ENCODE data around the gene YBX1. TPM values are rescaled to one million over a fixed set of nuclear protein-coding genes. Genes with fewer than 3 reads are reported as not detected.
"Not testable (repeated sequence)": the region's sequence is repeated elsewhere in the genome, so short reads cannot be mapped to it uniquely, and the experiment has no call there.

YBX1 gene
- total RNA-seq, 1 donor from 2014 or later = 840 TPM

DNA sequence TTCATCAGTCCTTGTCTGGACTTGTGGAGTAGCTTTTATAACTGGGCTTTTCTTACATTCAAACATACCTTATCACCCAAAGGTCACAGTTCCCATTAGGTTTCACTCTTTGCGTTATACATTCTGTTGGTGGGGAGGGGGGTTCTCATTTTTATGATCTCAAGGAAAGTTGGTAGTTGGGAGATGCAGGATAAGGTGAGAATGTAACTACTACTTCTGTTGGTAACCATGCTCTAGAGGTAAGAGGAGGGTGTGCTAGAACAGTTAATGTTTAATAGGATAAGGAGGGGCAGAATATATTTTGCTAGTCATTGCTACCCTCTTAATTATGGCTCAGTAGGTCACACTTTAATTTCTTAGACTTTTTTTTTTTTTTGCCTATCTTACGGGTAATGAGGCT, 10.7 kb downstream of the YBX1 start:
- Mint-ChIP-seq H3K36me3 (ENCODE audit: low read depth) (peaks cover 84% of the 10 kb centered on the region), H3K27me3 (ENCODE audit: low read depth) (no peaks in the 10 kb centered on the region), H3K4me1 (ENCODE audit: low read depth) (peaks cover 52% of the 10 kb centered on the region), H3K9me3 (no peaks in the 10 kb centered on the region), H3K4me3 (ENCODE audit: low read depth) (no peak overlapping the region), H3K27ac (no peak overlapping the region)
- intact Hi-C loops (cut with micrococcal nuclease) = loop anchor here (1.0 kb wide), 1 partner anchor 23 kb away; no protein-coding TSS in a partner anchor
- DNase-seq (ENCODE audit: low spot score) = no peak

DNA sequence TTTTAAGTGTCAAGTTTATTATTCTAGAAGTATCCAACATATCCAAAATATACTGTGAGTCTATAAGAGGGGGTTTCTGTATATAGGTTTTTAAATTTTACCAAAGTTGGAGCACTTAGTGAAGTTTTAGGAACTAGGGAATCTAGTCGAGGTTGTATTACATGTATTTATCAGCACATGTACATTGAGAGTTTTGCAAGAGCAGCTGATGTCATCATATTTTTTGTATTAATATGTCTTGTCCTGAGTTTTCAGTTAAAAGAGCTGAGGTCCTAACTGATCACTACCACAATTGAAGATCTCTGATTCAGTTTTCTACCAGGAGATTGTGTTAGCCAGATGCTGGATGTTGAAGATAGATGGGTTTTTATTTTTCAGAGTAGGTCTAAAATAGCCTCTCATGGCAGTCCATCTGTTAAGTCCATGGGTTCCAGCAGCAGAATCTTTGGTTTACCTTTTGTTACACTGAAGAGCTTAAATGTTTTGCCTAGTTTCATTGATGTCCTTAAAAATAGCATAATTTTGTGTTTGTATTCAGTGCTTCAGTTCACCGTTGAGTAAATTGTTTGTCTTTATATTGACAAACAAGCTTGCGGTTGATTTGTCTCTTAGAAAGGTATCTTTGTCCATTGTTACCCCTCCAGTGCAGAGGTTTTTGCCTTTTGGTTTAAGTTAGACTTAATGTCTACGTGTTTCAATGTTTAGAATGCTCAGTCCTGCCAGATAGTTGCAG, 16.0 kb downstream of the YBX1 start:
- Mint-ChIP-seq H3K27ac (no peak overlapping the region), H3K4me3 (ENCODE audit: low read depth) (no peak overlapping the region), H3K4me1 (ENCODE audit: low read depth) (peaks cover 10% of the 10 kb centered on the region), H3K9me3 (no peaks in the 10 kb centered on the region), H3K27me3 (ENCODE audit: low read depth) (no peaks in the 10 kb centered on the region), H3K36me3 (ENCODE audit: low read depth) (peaks cover 96% of the 10 kb centered on the region)
- no peak for DNase-seq (ENCODE audit: low spot score)
- intact Hi-C loops (cut with micrococcal nuclease) = no loop called here

DNA sequence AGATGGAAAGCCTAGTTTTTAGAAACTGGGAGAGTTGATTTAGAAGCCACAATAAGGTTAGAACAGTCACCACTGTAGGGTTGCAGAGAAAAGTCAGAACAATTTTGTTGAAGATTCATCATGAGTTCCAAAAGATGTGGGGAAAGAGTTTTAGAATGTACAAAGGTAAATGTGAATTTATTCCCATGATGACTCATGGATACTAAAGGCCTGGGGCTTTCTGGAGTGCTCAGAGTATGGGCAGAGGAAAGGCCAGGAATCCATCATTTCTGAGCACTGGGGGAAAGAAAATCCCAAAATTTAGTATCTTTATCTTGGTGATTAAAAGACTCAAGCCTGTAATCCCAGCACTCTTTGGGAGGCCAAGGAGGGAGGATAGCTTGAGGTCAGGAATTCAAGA, 17.8 kb downstream of the YBX1 start:
- no peaks in the 10 kb centered on the region for H3K27me3 Mint-ChIP-seq (ENCODE audit: low read depth)
- H3K36me3 Mint-ChIP-seq (ENCODE audit: low read depth) = peaks cover 98% of the 10 kb centered on the region
- no peaks in the 10 kb centered on the region for H3K9me3 Mint-ChIP-seq
- no peak overlapping the region for H3K27ac Mint-ChIP-seq
- no peak for DNase-seq (ENCODE audit: low spot score)
- intact Hi-C loops (cut with micrococcal nuclease) = no loop called here
- no peak overlapping the region for H3K4me3 Mint-ChIP-seq (ENCODE audit: low read depth)
- H3K4me1 Mint-ChIP-seq (ENCODE audit: low read depth) = peaks cover 6% of the 10 kb centered on the region

DNA sequence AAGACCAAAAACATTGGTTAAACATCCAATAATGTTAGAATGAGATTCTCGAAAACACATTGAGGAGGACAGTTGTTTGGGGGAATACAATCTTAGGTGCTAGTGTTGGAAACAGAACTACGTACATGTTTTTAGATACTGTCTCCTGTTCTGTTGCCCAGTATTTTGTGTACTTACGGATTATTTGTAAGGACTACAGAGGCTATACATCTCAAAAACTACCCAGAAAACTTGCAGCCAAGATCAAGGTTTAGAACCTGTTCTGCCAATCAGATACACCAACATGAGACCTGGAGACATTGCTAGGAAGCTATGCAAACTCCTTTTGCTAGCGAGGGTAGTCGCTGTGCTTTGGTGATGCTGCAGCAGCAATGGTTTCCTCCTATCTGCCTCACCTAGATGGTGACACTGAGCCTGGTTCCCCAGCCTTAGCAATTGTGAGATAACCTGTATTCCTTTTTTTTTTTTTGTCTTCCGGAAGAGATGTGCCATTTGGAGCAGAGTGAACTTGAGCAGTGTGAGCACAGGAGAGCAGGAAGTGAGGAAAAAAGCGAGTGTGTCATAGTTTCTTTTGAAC, 21.8 kb downstream of the YBX1 start:
- Mint-ChIP-seq H3K27me3 (ENCODE audit: low read depth) (no peaks in the 10 kb centered on the region), H3K27ac (no peak overlapping the region), H3K36me3 (ENCODE audit: low read depth) (peaks cover 94% of the 10 kb centered on the region), H3K4me1 (ENCODE audit: low read depth) (peaks cover 2% of the 10 kb centered on the region), H3K4me3 (ENCODE audit: low read depth) (no peak overlapping the region), H3K9me3 (peaks cover 3% of the 10 kb centered on the region)
- intact Hi-C loops (cut with micrococcal nuclease) = no loop called here
- DNase-seq (ENCODE audit: low spot score) = no peak

DNA sequence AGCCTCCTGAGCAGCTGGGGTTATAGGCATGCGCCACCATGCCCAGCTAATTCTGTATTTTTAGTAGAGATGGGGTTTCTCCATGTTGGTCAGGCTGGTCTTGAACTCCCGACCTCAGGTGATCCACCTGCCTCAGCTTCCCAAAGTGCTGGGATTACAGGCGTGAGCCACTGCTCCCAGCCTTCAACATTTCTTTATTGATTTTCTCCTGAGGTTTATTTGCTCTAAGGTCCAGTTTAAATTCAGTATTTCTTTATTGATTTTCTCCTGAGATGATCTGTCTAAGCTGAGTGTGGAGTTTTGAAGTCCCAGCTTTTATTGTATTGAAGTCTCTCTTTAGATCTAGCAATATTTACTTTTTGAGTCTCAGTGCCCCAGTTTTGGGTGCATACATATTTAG, 30.6 kb downstream of the YBX1 start:
- DNase-seq (ENCODE audit: low spot score); H3K4me3 Mint-ChIP-seq (ENCODE audit: low read depth); H3K27ac Mint-ChIP-seq; H3K4me1 Mint-ChIP-seq (ENCODE audit: low read depth); intact Hi-C loops (cut with micrococcal nuclease); H3K27me3 Mint-ChIP-seq (ENCODE audit: low read depth): not testable (repeated sequence)
- Mint-ChIP-seq H3K36me3 (ENCODE audit: low read depth) (peaks cover 87% of the 10 kb centered on the region), H3K9me3 (peaks cover 35% of the 10 kb centered on the region)

DNA sequence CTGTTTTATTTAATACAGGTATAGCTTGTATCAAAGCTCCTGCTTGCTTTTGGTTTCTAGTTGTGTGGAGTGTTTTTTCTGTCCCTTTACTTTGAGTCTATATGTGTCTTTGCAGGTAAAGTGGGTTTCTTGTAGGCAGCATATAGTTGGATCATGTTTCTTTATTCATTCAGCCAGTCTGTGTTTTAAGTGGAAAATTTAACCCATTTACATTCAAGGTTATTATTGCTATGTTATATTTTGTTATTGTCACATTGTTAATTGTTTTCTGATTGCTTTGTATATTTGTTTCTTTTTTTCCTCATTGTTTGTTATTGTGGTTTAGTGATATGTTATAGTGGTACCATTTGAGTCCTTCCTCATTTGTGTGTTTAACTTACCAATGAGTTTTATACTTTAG, 31.1 kb downstream of the YBX1 start:
- DNase-seq (ENCODE audit: low spot score) = no peak
- no peaks in the 10 kb centered on the region for H3K27me3 Mint-ChIP-seq (ENCODE audit: low read depth)
- intact Hi-C loops (cut with micrococcal nuclease) = no loop called here
- H3K27ac Mint-ChIP-seq = no peak overlapping the region
- H3K36me3 Mint-ChIP-seq (ENCODE audit: low read depth) = peaks cover 86% of the 10 kb centered on the region
- H3K4me1 Mint-ChIP-seq (ENCODE audit: low read depth) = peaks cover 6% of the 10 kb centered on the region
- H3K4me3 Mint-ChIP-seq (ENCODE audit: low read depth) = no peak overlapping the region
- peaks cover 35% of the 10 kb centered on the region for H3K9me3 Mint-ChIP-seq

DNA sequence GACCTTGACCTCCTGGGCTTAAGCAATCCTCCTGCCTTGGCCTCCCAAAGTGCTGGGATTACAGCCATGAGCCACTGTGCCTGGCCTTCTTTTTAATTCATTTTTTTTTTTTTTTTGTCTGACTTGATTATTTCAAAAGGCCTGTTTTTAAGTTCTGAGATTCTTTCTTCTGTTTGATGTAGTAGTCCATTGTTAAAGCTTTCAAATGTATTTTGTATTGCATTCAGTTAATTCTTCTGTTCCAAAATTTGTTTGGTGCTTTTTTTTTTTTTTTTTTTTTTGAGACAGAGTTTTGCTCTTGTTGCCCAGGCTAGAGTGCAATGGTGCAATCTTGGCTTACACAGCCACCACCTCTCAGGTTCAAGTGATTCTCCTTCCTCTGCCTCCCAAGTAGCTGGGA, 32.2 kb downstream of the YBX1 start:
- H3K27ac Mint-ChIP-seq; H3K4me1 Mint-ChIP-seq (ENCODE audit: low read depth); intact Hi-C loops (cut with micrococcal nuclease); H3K27me3 Mint-ChIP-seq (ENCODE audit: low read depth); H3K4me3 Mint-ChIP-seq (ENCODE audit: low read depth); DNase-seq (ENCODE audit: low spot score): not testable (repeated sequence)
- H3K36me3 Mint-ChIP-seq (ENCODE audit: low read depth) = peaks cover 85% of the 10 kb centered on the region
- peaks cover 35% of the 10 kb centered on the region for H3K9me3 Mint-ChIP-seq

DNA sequence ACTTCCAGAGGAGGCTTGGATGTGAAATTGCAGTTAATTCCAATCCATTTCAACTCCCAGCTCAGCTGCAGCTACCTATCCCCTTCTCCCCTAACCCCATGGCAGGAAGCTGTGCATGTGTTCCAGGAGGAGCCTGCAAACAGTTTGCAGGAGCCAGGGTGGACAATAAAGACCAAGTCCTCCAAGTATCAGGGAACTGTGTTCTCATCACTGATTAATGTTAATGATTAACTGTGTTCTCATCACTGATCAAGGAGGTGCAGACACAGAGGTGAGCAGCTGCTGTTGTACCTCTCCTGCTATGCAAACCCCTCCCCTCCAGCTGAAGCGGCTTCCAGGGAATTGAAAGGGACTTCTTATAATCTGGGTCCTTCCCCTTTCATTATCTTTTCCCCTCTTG, 38.6 kb downstream of the YBX1 start:
- DNase-seq (ENCODE audit: low spot score) = no peak
- H3K9me3 Mint-ChIP-seq = no peaks in the 10 kb centered on the region
- H3K27me3 Mint-ChIP-seq (ENCODE audit: low read depth) = peaks cover 2% of the 10 kb centered on the region
- no peak overlapping the region for H3K4me3 Mint-ChIP-seq (ENCODE audit: low read depth)
- H3K27ac Mint-ChIP-seq = no peak overlapping the region
- peaks cover 28% of the 10 kb centered on the region for H3K36me3 Mint-ChIP-seq (ENCODE audit: low read depth)
- H3K4me1 Mint-ChIP-seq (ENCODE audit: low read depth) = no peaks in the 10 kb centered on the region
- intact Hi-C loops (cut with micrococcal nuclease) = no loop called here

DNA sequence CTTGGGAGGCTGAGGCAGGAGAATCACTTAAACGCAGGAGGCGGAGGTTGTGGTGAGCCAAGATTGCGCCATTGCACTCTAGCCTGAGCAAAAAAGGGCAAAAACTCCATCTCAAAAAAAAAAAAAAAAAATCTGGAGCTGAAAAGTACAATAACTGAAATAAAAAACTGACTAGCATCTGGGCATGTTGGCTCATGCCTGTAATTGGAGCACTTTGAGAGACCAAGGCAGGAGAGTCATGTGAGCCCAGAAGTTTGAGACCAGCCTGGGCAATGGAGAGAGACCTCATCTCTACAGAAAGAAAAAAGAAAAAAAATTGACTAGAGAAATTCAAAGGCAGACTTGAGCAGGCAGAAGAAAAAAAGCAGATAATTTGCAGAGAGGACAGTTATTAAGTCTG, 39.7 kb downstream of the YBX1 start:
- no peak overlapping the region for H3K27ac Mint-ChIP-seq
- intact Hi-C loops (cut with micrococcal nuclease) = no loop called here

DNA sequence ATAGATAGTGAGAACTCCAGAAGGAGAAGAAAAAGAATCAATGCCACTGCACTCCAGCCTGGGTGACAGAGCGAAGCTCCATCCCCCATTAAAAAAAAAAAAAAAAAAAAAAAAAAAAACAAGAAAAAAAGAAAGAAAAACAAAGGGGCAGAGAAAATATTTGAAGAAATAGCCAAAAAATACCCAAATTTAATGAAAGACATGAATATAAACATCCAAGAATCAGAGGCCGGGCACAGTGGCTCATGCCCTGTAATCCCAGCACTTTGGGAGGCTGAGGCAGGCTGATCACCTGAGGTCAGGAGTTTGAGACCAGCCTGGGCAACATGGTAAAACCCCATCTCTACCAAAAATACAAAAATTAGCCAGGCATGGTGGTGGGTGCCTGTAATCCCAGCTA, 40.2 kb downstream of the YBX1 start:
- intact Hi-C loops (cut with micrococcal nuclease); H3K4me1 Mint-ChIP-seq (ENCODE audit: low read depth); H3K4me3 Mint-ChIP-seq (ENCODE audit: low read depth); H3K27me3 Mint-ChIP-seq (ENCODE audit: low read depth); DNase-seq (ENCODE audit: low spot score); H3K9me3 Mint-ChIP-seq; H3K27ac Mint-ChIP-seq: not testable (repeated sequence)
- peaks cover 16% of the 10 kb centered on the region for H3K36me3 Mint-ChIP-seq (ENCODE audit: low read depth)

More for the DNA sequence above, 39.7 kb downstream of the YBX1 start:
- no peaks in the 10 kb centered on the region for H3K9me3 Mint-ChIP-seq
- no peaks in the 10 kb centered on the region for H3K4me1 Mint-ChIP-seq (ENCODE audit: low read depth)
- peaks cover 21% of the 10 kb centered on the region for H3K36me3 Mint-ChIP-seq (ENCODE audit: low read depth)
- no peak for DNase-seq (ENCODE audit: low spot score)
- no peak overlapping the region for H3K4me3 Mint-ChIP-seq (ENCODE audit: low read depth)
- H3K27me3 Mint-ChIP-seq (ENCODE audit: low read depth) = peaks cover 2% of the 10 kb centered on the region

DNA sequence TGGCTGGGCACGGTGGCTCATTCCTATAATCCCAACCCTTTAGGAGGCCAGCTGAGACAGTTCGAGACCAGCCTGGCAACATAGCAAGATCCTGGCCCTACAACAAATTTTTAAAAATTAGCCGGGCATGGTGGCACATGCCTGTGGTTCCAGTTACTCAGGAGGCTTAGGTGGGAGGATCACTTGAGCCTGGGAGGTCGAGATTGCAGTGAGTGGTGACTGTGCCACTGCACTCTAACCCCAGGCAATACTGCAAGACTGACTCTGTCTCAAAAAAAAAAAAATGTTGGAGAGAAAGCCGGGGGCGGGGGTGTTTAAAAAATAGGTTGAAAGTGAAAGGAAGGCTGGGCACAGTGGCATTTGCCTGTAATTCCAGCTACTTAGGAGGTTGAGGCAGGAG, 41.3 kb downstream of the YBX1 start:
- Mint-ChIP-seq H3K4me1 (ENCODE audit: low read depth) (no peaks in the 10 kb centered on the region), H3K27ac (no peak overlapping the region), H3K4me3 (ENCODE audit: low read depth) (no peak overlapping the region), H3K27me3 (ENCODE audit: low read depth) (peaks cover 2% of the 10 kb centered on the region), H3K36me3 (ENCODE audit: low read depth) (peaks cover 8% of the 10 kb centered on the region), H3K9me3 (no peaks in the 10 kb centered on the region)
- DNase-seq (ENCODE audit: low spot score) = no peak
- intact Hi-C loops (cut with micrococcal nuclease) = no loop called here

DNA sequence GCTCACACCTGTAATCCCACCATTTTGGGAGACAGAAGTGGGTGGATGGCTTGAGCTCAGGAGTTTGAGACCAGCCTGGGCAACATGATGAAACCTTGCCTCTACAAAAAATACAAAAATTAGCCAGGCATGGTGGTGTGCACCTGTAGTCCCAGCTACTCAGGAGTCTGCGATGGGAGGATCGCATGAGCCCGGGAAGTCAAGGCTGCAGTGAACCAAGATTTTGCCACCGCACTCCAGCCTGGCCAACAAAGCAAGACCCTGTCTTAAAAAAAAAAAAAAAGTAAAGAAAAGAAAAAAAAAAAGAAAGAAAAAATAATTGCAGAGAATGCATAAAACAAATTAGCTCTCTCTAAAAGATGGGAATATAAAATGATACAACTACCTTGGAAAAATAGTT, 43.6 kb downstream of the YBX1 start:
- H3K36me3 Mint-ChIP-seq (ENCODE audit: low read depth); H3K27ac Mint-ChIP-seq; H3K4me3 Mint-ChIP-seq (ENCODE audit: low read depth); intact Hi-C loops (cut with micrococcal nuclease); H3K4me1 Mint-ChIP-seq (ENCODE audit: low read depth); H3K9me3 Mint-ChIP-seq; H3K27me3 Mint-ChIP-seq (ENCODE audit: low read depth); DNase-seq (ENCODE audit: low spot score): not testable (repeated sequence)

DNA sequence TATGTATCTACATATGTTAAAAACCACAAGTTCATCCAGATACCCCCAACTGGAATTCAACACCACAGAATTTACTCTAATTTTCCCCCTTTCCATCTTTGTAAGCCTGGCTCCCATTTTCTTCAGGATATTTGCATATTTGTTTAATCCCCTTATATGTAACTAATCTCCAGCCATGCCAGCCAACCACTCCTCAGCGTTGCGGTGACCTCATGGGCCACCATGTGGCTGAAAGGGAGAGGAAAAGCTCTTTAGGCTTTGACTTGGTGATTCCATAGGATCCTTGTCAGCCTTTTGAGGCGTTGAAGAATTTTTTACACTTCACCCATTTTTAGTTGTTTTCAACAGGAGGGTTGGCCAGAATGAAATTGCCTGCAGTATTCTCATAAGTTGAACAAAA, 47.8 kb downstream of the YBX1 start:
- no peak overlapping the region for H3K4me3 Mint-ChIP-seq (ENCODE audit: low read depth)
- H3K4me1 Mint-ChIP-seq (ENCODE audit: low read depth) = no peaks in the 10 kb centered on the region
- no peaks in the 10 kb centered on the region for H3K36me3 Mint-ChIP-seq (ENCODE audit: low read depth)
- DNase-seq (ENCODE audit: low spot score) = no peak
- intact Hi-C loops (cut with micrococcal nuclease) = loop anchor here (2.0 kb wide), 1 partner anchor 151 kb away; no protein-coding TSS in a partner anchor
- no peaks in the 10 kb centered on the region for H3K9me3 Mint-ChIP-seq
- peaks cover 2% of the 10 kb centered on the region for H3K27me3 Mint-ChIP-seq (ENCODE audit: low read depth)
- H3K27ac Mint-ChIP-seq = no peak overlapping the region
